Transverse colon (tissue), 3 donors: Measurements from ENCODE around the gene KPNA6.

Experiments
- CTCF ChIP-seq, 5 experiments: fragments of 200-600 bp in 3 of 5; fragments of 450-650 bp in 2 of 5; sonication (generic) in 3 of 5; IDR thresholded peaks; 1 replicate in 2 of 5; 2 replicates in 3 of 5; pipeline ENCODE4 v1.5.1; 2016 to 2017; ENCODE audit warnings: antibody characterized with exemption in 5 of 5, inconsistent platforms in 3 of 5, mild to moderate bottlenecking in 2 of 5, moderate library complexity in 1 of 5
- POLR2A ChIP-seq: fragments of 450-650 bp; IDR thresholded peaks from one replicate; pipeline ENCODE4 v1.6.1; 2016; ENCODE audit warnings: antibody characterized with exemption, mild to moderate bottlenecking, moderate library complexity

- TF ChIP-seq CTCF (IDR thresholded peaks at IDR 0.05) (no peak), POLR2A (no peak)
These were observed 46.9 kb upstream of the KPNA6 start for GRCh38 chr1:32060914-32061313.
